HUDEP-2 (cell line): ENCODE results near the gene CDC25B.

Experiments
- DNase-seq, 76 experiments: peaks; one replicate each; lab custom pipeline; 2025; ENCODE audit not compliant: unreplicated experiment in 76 of 76; lab: John Stamatoyannopoulos, UW

CDC25B gene

DNA sequence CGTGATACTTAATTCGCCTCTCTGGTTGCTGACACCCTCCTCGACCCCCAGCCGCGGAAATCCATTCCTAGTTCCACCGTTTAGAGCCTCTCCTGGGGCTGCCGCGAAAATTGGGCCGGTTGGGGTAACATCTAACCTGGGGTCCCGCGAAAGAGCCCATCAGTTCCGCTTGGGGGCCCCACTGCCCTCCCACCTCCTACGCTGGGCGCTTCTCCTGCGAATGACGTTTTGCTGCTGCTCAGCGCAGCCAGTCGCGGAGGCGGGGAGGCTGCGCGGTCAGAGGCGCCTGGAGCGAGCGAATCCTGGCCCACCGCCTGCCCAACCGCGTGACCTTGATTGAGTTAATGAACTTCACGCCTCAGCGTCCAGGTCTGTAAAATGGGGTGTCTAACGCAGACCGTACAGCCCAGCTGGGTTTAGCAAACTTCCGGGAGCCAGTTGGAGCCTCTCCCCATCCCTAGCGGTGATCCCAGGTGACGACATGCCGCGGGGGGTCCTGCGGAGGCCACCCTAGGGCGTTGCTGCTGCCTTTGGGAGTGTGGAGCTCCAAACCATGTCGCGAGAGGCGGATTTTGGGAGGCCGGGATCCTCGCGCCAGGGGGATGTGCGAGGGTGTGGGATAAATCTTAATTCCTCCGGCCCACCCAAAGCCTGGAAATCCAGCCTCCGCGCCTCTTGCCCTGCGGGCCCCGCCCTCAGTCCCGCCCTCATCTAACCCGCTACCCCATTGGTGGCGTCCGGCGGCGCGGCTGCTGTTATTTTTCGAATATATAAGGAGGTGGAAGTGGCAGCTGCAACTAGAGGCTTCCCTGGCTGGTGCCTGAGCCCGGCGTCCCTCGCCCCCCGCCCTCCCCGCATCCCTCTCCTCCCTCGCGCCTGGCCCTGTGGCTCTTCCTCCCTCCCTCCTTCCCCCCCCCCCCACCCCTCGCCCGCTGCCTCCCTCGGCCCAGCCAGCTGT, at the start of gene CDC25B:
CDC25B (plus strand) TSS at position 800 of the 958 bp plus-strand sequence. CDS start 222 bp downstream, outside the sequence.
- DNase-seq = peak in 72 of 76 experiments; percentile 39 to 94 (median 80)

GRCh38 chr20:3747471-3747870, 48.6 kb upstream of the CDC25B start:
- DNase-seq = no peak

DNA sequence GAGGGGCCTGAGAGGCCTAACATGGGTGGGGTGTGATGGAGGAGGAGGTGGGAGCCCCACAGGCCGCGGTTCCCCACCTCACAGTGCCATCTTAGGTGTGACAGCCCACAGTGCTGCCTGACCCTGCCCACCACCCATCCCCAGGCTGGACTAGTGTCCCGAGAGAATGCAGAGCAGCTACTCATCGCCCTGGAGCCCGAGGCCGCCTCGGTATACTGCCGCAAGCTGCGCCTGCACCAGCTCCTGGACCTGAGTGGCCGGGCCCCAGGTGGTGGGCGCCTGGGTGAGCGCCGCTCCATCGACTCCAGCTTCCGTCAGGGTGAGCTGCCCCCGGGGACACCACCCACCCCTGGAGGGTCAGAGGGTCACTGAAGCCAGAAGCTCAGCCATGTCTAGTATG, 48.0 kb upstream of the CDC25B start:
- no peak for DNase-seq

- DNase-seq = no peak
Measured at GRCh38 chr20:3749087-3749688, 46.9 kb upstream of the CDC25B start.

DNA sequence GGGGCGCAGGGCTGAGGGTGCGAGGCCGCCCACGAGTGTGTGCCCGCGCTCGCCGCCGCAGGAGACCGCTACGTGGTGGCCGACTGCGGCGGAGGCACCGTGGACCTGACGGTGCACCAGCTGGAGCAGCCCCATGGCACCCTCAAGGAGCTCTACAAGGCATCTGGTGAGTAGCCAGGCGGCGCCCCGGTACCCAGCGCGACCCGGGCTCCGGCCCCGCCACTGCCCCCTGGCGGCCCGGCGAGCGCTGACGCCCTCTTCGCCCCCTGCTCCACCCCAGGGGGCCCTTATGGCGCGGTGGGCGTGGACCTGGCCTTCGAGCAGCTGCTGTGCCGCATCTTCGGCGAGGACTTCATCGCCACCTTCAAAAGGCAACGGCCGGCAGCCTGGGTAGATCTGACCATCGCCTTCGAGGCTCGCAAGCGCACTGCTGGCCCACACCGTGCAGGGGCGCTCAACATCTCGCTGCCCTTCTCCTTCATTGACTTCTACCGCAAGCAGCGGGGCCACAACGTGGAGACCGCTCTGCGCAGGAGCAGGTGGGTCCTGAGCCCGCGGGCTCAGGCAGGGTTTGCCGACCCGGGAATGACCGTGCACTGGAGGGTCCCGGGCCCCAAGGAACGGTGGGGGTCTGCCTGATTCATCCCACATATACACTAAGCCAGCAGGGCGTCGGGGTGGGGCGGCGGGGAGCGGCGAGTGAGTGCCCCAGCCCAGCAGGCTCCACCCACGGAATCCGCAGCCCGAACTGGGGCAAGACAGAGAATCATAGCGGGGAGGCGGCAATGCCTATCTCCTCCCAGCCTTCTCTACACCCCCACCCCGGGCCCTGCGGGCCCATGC, 46.2 kb upstream of the CDC25B start:
- no peak for DNase-seq

DNA sequence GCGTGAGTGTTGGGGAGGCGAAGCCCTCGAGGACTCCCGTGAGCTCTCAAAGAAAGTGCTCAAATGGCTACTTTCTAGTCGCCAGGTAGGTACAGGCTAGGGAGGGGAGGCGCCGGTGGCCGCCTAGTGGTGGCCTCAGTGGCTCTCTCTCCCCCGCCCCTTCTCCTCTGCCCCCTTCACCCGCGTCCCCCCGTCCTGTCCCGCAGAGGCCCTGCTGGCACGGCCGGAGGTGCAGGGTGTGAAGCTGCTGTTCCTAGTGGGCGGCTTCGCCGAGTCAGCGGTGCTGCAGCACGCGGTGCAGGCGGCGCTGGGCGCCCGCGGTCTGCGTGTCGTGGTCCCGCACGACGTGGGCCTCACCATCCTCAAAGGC, 44.8 kb upstream of the CDC25B start:
- no peak for DNase-seq

- peak in 74 of 76 experiments; percentile 25 to 98 (median 88) for DNase-seq
Measured at GRCh38 chr20:3751675-3752385, 44.3 kb upstream of the CDC25B start.

GRCh38 chr20:3752386-3752759, 43.7 kb upstream of the CDC25B start:
- no peak for DNase-seq

DNA sequence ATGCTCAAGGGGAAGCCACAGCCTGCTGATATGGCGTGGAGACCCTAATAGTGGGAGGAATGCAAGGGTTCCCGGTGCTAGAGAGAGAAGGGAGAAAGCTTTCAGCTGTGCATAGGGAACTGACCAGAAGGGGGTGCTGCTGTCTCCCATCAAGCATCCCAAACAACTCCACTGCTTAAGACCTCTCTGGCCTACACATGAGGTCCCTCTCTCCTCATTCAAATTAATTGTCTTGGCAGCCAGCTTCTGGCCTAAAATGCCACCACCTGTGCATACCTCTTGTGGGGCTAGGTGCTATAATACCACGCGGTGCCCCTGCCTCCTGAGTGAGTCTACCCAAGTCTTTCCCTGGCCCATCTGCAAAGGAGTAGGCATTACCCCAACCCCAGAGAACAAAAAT, 43.0 kb upstream of the CDC25B start:
- peak in 60 of 76 experiments; percentile 11 to 69 (median 41) for DNase-seq

DNA sequence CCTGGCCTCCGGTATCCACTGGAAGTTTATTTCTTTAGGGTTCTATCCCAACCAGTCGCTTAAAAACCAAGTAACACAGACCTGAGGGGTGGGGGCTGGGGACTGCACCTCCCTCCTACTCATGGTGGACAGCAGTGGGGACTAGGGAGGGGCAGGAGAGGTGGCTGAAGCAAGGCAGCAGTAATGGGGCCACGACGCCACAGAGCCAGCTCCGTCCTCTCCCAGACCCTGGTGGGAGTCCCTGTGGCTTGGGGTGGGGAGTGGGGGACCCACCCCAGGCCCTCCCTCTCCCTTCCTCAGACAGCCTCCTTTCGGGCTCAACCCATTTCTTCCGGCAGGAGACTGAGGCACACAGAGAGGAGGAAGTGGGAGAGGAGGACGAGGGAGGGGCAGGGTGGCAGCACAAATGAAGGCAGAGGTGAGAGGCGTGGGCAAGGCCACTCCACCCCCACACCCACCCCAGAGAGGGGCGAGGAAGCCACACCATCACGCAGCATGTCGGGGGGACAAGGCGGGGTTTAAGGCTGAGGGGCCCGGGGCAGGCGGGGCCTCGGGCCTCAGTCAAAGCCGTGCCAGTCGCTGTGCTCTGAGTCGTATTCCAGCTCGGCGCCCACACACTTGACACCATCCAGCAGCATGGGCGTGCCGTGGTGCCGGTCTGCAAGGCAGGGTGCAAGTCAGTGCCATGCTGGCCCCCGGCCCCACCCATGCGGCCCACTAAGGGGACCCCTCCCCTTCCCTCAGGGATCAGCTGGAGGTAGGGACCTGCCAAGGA, 42.4 kb upstream of the CDC25B start:
- peak in 1 of 76 experiments; percentile 21 for DNase-seq

DNA sequence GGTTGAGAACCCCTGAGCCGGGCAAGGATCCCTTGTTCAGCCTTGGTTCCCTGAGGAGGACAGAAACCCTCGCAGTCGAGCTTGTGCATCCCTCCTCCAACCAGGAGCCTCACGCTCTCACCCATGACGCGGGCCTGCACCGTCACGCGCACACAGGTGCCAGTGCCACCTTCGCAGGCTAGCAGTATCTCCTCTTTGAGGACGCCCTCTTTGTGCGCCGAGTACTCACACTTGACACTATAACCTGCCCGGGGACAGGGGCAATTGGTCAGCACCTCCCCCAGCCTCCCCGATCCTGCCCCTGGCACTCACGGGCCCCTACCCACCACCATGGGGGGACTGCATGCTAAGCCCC, 41.9 kb upstream of the CDC25B start:
- no peak for DNase-seq

DNA sequence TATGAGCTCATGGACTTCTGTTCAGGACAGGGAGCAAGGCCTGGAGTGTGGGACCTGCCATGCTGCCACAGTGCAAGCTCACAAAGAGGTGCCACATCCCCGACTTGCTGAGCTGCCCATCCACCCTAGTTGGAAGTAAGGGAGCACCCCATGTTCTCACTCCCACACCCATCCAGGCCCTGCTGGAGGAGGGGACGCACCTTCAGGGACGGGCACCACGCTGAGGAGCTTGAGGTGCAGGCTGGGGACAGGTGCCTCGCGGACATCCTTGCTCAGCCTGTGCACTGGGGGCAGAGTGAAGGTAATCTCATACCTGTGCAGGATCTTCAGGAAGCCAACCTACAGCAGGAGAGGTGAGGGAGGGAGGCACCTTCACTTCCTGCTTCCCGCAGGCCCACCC, 40.8 kb upstream of the CDC25B start:
- DNase-seq = no peak

DNA sequence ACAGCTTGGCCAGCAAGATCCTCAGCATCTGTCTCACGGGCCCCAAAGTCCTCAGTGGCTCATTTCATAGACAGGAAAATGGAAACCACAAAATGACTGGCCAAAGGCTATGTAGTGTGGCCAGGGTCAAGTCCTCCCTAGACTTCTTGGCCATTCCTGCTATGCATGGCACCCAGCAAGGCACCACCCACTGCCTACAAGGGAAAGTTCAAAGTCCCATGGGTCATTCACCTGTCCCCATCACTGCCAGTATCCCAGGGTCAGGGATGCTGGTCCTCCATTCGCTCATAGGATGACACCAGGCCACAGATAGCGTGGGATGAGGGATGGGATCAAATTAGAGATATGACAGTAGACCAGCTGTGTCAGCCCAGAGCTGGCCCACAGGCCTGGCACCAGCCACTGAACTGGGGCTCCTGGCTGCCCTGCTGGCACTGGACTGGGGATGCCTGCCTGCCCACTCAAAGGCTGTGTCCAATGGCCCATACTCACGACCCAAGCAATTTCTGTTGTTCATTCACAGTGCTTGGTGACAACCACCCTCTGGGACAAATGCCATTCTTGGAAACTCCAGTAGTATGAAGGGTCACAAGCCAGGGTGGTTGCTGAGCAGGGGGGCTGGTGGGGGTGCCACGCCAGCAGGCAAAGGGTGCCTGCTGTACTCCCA, 40.2 kb upstream of the CDC25B start:
- DNase-seq = no peak

DNA sequence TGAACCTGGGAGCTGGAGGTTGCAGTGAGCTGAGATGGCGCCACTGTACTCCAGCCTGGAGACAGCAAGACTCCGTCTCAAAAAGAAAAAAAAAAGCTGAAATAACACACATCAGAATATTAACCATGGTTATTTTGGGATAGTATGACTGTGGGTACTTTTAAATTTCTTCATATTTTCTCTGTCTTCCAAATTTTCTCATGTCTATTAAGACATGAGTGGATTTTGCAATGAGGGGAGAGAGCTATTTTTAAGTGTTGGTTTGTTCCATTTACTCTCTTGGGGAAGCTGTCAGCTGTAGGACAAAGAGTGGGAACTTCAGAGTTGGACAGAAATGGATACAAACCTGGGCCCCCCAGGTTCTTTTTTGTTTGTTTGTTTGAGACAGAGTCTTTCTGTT, 38.8 kb upstream of the CDC25B start:
- no peak for DNase-seq

DNA sequence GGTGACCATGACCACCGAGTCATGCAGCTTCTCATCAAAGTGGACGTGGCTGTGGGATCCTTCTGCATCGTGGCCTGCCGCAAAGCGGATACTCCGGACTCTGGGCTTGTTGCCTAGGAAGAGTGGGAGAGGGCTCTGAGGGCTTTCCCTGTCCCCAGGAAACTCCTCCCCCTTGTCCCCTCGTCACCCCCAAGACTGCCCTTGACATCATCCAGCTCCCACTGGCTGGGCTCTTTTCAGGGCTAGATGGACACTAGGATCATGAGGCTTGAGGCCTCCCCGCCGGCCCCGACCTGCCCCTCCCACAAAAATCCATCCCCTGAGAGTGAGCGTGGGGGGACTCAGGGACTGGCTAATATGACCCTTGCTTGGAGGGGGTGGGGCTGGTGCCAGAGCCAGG, 37.5 kb upstream of the CDC25B start:
- no peak for DNase-seq

- DNase-seq = no peak
Measured at GRCh38 chr20:3759316-3759823, 36.7 kb upstream of the CDC25B start.

DNA sequence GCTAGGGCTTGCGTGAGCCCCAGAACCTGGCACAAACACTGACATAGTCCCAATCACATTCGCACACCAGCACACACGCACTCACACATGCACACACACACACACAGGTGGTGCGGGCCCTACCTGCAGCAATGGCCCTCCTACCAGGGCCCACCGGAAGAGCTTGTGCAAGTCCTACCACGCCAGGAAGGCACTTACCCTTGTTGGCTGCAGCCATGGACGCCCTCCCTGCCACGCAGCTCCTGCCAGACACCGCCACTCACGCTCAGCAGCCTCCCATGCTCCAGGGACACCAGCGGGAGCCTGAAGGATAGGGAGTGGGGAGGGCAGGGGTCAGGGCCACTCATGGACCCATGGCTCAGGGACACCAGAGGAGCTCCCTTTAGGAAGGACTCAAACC, 36.2 kb upstream of the CDC25B start:
- no peak for DNase-seq

DNA sequence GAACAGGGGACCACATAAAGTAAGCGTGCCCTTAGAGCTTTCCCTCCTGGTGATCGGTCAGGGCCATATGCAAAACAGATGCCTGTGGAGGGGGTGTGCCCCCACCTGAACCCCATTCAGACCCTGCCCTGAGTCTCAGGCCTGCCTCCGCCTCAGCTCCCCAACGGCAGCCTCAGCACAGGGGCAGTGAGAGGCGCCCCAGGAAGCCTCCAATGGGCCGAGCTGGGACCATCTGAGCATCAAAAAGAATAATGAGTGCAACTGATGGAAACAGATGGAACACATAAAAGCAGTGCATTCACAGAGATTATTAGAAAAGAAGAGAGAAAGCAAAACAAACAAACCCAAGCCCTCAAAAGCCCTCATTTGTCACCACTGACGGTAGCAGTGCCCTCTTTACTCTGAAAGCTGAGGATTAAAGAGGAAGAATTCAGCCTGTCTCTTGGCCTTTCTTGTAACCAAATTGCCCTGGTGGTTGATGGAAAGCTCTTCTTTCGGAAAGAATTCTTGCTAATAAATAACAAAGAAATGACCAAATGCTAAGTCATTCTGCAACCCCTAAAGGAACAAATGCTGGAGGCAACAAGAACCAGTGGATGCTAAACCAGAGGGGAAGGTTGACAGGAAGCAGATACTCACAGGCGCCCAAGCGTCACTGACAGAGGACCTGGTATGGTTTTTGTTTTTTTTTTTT, 35.3 kb upstream of the CDC25B start:
- no peak for DNase-seq
